ENCODE data around the gene LINGO4. TPM values are rescaled to one million over a fixed set of nuclear protein-coding genes. Genes with fewer than 3 reads are reported as not detected.

The LINGO4 gene
- total and polyA plus RNA-seq, 10 of the 15 experiments (the other 5 are each of a cell fraction or from before 2014, with no cell fraction given) = not detected

DNA sequence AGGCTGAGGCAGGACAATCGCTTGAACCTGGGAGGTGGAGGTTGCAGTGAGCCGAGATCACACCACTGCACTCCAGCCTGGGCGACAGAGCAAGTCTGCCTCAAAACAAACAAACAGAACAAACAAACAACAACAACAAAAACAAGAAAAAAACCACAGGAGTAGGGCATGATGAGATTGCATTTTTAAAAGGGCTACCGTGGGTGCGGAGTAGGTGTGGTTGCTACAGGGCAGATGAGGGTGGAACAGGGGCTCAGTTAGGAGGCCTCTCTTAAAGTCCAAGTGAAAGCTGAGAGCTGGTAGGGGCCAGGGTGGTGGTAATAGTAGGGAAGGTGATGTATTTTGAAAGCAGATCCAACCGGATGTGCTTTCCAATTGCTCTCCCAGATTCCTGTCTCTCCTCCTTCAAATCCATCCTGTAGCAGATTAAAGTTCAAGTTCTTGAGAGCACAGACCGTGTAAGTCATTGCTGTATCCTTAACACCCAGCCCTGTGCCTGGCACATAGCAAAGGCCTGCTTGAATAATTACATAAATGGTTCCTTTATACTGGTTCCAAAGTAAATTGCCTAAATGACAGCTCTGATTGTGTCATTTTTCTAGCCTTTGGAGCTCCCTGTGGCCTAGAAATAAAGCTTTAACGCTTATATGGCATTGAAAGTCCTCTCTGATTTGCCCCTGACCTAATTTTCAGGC lies 4.2 kb upstream of the LINGO4 start:
- H3K9ac ChIP-seq (ENCODE audit: control insufficient read depth, insufficient read depth, low read length) = no peak overlapping the region
- SMC1A ChIA-PET (ENCODE audit: uncharacterized antibody, unreplicated experiment) = no interaction called here
- H2AFZ ChIP-seq (ENCODE audit: control insufficient read depth, low read depth, low read length) = no peak overlapping the region
- H3K9me3 ChIP-seq (replicated peaks; ENCODE audit: control insufficient read depth, insufficient read depth, low read length) = no peaks in the 10 kb centered on the region
- ATAC-seq = no peak
- no peaks in the 10 kb centered on the region for H3K79me2 ChIP-seq (ENCODE audit: control insufficient read depth, insufficient read depth, low read length)
- H3K4me1 ChIP-seq (ENCODE audit: control insufficient read depth, insufficient read depth, low read length) = peaks cover 2% of the 10 kb centered on the region; the same call in 1 of the 2 replicates
- H3K27me3 ChIP-seq (replicated peaks in 1 of 2; ENCODE audit: control insufficient read depth in 2 of 2, insufficient read depth in 2 of 2, low read length in 1 of 2) = peaks cover 0 to 3% of the 10 kb centered on the region in 2 experiments; a peak in 2 of 4 replicates
- intact Hi-C loops (cut with micrococcal nuclease; ENCODE audit: unreplicated experiment) = no loop called here
- H3K4me2 ChIP-seq (ENCODE audit: control insufficient read depth, insufficient read depth) = no peak overlapping the region
- no peaks in the 10 kb centered on the region for H4K20me1 ChIP-seq (ENCODE audit: control insufficient read depth, insufficient read depth)
- RAD21 ChIA-PET (ENCODE audit: unreplicated experiment) = no interaction called here
- H3K27ac ChIP-seq (ENCODE audit: control insufficient read depth, insufficient read depth) = no peak overlapping the region
- POLR2A ChIA-PET = no interaction called here
- no peak for FAIRE-seq
- CTCF ChIA-PET = interaction anchor here (1.2 kb wide), 1 partner anchor 29 kb away, joined by 3 read pairs; no protein-coding TSS in a partner anchor
- no peaks in the 10 kb centered on the region for H3K36me3 ChIP-seq (ENCODE audit: control insufficient read depth in 2 of 2, insufficient read depth in 2 of 2, low read length in 1 of 2)
- 31% methylated on average over 8 of the region's 8 CpGs for WGBS (ENCODE audit: insufficient coverage, insufficient replicate concordance, low lambda C conversion rate, missing lambda C conversion rate)
- no peak for DNase-seq (ENCODE audit: low read depth, low spot score)
- in situ Hi-C loops (cut with MboI) = no loop called here
- H3K4me3 ChIP-seq = no peak overlapping the region
- BruUV-seq (replicated peaks) = no TSS peak
- TF ChIP-seq MXI1 (IDR thresholded peaks at IDR 0.05; ENCODE audit: low read depth, low read length) = no peak
- TF ChIP-seq, protein P1, sequence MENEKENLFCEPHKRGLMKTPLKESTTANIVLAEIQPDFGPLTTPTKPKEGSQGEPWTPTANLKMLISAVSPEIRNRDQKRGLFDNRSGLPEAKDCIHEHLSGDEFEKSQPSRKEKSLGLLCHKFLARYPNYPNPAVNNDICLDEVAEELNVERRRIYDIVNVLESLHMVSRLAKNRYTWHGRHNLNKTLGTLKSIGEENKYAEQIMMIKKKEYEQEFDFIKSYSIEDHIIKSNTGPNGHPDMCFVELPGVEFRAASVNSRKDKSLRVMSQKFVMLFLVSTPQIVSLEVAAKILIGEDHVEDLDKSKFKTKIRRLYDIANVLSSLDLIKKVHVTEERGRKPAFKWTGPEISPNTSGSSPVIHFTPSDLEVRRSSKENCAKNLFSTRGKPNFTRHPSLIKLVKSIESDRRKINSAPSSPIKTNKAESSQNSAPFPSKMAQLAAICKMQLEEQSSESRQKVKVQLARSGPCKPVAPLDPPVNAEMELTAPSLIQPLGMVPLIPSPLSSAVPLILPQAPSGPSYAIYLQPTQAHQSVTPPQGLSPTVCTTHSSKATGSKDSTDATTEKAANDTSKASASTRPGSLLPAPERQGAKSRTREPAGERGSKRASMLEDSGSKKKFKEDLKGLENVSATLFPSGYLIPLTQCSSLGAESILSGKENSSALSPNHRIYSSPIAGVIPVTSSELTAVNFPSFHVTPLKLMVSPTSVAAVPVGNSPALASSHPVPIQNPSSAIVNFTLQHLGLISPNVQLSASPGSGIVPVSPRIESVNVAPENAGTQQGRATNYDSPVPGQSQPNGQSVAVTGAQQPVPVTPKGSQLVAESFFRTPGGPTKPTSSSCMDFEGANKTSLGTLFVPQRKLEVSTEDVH (IDR thresholded peaks at IDR 0.05; ENCODE audit: low read depth, partially characterized antibody) = no peak
- TF ChIP-seq STAT1 (conservative IDR thresholded peaks at IDR 0.05) = no peak
- no peak for TF ChIP-seq POLR2AphosphoS5 (IDR thresholded peaks at IDR 0.05; ENCODE audit: low read length)
- no peak for TF ChIP-seq NFYA (IDR thresholded peaks at IDR 0.05; ENCODE audit: borderline replicate concordance, low read depth, low read length)
- no peak for TF ChIP-seq RFX5 (IDR thresholded peaks at IDR 0.05; ENCODE audit: low read depth, low read length)
- no peak for TF ChIP-seq TAF1 (IDR thresholded peaks at IDR 0.05; ENCODE audit: borderline replicate concordance, low read depth, low read length)
- TF ChIP-seq, protein P2, sequence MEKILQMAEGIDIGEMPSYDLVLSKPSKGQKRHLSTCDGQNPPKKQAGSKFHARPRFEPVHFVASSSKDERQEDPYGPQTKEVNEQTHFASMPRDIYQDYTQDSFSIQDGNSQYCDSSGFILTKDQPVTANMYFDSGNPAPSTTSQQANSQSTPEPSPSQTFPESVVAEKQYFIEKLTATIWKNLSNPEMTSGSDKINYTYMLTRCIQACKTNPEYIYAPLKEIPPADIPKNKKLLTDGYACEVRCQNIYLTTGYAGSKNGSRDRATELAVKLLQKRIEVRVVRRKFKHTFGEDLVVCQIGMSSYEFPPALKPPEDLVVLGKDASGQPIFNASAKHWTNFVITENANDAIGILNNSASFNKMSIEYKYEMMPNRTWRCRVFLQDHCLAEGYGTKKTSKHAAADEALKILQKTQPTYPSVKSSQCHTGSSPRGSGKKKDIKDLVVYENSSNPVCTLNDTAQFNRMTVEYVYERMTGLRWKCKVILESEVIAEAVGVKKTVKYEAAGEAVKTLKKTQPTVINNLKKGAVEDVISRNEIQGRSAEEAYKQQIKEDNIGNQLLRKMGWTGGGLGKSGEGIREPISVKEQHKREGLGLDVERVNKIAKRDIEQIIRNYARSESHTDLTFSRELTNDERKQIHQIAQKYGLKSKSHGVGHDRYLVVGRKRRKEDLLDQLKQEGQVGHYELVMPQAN (conservative IDR thresholded peaks at IDR 0.05) = no peak
- TF ChIP-seq CHD4 (IDR thresholded peaks at IDR 0.05) = no peak

All from GM12878 (cell line).